HG03039 (cell line): ENCODE data around the gene MARCKSL1.
A peak's percentile ranks its signal among the peaks of the same experiment; 100 is the strongest.
"Not testable (repeated sequence)": the region's sequence is repeated elsewhere in the genome, so short reads cannot be mapped to it uniquely, and the experiment has no call there.

ENCODE experiments used
- ATAC-seq: cut with Tn5 transposase; IDR thresholded peaks from one replicate; pipeline ENCODE4 v1.9.1; 2021; ENCODE audit warnings: mild to moderate bottlenecking, moderate library complexity; ENCODE audit not compliant: unreplicated experiment

The MARCKSL1 gene

DNA sequence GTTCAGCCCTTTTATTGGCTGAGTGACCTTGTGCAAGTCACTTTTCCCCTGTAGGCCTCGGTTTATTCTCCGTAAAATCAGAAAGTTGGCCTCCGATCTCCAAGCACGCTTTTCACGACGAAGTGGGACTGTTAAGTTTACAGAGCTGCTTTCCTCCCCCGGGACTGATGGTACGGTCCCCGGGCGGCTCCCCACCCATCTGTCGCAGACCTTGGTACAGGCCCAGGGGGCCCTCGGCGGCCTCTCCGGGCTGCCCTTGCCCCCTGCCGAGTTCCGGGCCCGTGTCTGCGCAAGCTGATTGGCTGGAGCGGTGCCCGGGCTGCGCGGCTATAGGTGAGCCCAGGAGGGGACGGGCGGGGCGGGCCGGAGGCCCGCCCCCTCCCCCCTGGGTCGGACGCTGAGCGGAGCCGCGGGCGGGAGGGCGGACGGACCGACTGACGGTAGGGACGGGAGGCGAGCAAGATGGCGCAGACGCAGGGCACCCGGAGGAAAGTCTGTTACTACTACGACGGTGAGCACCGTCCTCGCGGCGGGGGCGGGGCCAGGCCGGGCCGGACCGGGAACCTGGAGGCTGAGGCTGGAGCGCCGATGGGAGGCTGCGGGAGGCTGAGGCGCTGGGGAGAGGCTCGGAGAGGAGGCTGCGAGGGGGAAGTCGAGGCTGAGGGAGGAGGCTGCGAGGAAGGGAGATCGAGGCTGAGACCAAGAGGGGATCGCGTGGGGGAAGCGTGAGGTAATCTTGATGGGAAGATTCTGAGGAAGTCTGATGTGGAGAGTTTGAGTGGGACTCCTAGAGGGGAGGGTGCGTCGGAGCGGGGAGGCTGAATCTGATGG is 44.1 kb downstream of the MARCKSL1 start, which contains the start of gene HDAC1:
TSS of gene HDAC1 (plus strand) at position 376 of the 831 bp plus-strand sequence. CDS start at position 463, 87 bp downstream.
- ATAC-seq, result peak; percentile 96

DNA sequence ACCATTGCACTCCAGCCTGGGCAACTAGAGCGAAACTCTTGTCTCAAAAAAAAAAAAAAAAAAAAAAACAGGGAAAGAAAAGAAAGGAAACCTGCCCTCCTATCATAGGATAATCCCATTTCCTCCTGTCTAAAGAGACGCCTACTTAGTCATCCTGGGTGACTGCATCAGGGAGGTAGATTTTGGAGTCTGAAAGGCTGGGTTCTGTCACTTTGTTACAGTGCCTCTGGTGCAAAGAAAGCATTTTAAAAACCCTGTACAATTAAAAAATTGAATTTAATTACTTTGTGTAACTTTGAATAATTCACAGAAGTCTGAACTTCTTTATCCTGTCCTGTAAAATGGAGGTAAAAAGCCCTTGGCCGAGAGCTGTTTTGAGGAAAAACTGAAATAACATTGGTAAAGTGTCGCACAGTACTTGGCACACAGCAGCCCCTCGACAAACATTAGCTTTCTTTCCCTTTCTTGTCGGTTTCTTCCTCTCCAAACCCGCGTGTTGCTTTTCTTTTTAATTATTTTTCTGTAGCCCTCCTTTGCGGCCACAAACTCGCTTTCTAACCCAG is 44.8 kb downstream of the MARCKSL1 start:
- ATAC-seq, result no peak

GRCh38 chr1:32289256-32289655 is 46.8 kb downstream of the MARCKSL1 start:
- no peak for ATAC-seq

- ATAC-seq, result no peak
Measured at GRCh38 chr1:32286763-32287162, 49.3 kb downstream of the MARCKSL1 start.

- ATAC-seq, result no peak
Measured at GRCh38 chr1:32285658-32286057, 50.4 kb downstream of the MARCKSL1 start.

- ATAC-seq, result not testable (repeated sequence)
Measured at GRCh38 chr1:32284777-32285176, 51.3 kb downstream of the MARCKSL1 start.
